ENCODE measurements around the gene KIR3DL2.
"Not testable (repeated sequence)": the region's sequence is repeated elsewhere in the genome, so short reads cannot be mapped to it uniquely, and the experiment has no call there.

Gene KIR3DL2

DNA sequence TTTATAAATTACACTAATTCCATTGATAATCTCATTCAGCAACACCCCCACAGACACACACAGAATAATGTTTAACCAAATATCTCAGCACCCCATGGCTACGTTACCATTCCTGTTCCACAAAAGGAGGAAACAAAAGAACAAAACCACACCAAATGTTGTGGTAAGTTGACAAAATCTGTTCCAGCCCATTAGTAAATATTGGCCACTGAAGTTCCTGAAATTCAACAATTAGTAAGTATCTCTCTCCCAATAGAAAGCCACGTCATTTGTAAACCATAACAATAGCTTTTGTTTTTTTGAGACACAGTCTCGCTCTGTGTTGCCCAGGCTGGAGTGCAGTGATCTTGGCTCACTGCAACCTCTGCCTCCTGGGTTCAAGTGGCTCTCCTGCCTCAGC lies 21.5 kb downstream of the KIR3DL2 start:
- DNase-seq (ENCODE audit: low spot score), result no peak

GRCh38 chr19:54873990-54874389 lies 23.7 kb downstream of the KIR3DL2 start, which contains the start of gene FCAR:
TSS of gene FCAR (plus strand) at chr19:54874235. CDS start at chr19:54874290, 55 bp downstream.
- no peak for DNase-seq (ENCODE audit: low spot score)

DNA sequence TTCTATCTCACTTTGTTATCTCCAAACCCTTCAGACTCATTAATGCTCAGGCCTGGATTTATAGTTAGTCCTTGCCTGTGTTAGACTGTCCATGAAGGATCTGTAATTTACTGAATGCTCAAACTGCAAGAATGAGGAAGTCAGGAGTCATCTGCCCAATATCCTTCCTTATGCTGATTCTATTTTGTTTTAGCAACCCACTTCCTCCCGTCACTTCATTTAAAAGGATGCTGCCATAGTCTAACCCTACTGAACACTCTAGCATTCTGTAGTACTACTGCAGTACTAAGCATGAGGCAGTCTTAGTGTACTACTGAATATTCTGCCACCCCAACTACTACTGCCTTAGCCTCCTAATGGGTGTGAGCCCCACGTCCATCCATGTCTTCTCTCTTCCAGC lies 25.3 kb downstream of the KIR3DL2 start:
- no peak for DNase-seq (ENCODE audit: low spot score)

DNA sequence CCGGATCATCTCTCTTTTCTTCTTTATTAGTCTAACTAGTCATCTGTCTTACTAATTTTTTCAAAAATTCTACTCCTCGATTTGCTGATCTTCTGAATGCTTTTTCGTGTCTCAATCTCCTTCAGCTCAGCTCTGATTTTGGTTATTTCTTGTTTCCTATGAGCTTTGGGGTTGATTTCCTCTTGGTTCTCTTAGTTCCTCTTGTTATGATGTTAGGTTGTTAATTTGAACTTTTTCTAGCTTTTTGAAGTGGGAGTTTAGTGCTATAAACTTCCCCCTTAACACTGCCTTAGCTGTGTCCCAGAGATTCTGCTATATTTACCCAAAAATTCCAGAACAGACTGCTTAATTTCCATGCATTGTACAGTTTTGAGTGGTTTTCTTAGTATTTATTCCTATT lies 27.2 kb downstream of the KIR3DL2 start:
- no peak for DNase-seq (ENCODE audit: low spot score)

GRCh38 chr19:54881884-54882283 lies 31.6 kb downstream of the KIR3DL2 start:
- DNase-seq (ENCODE audit: low spot score), result no peak

GRCh38 chr19:54882758-54883157 lies 32.5 kb downstream of the KIR3DL2 start:
- DNase-seq (ENCODE audit: low spot score), result no peak

GRCh38 chr19:54883228-54883627 lies 33.0 kb downstream of the KIR3DL2 start:
- no peak for DNase-seq (ENCODE audit: low spot score)

- no peak for DNase-seq (ENCODE audit: low spot score)
Observed at GRCh38 chr19:54888239-54888638, 38.0 kb downstream of the KIR3DL2 start.

DNA sequence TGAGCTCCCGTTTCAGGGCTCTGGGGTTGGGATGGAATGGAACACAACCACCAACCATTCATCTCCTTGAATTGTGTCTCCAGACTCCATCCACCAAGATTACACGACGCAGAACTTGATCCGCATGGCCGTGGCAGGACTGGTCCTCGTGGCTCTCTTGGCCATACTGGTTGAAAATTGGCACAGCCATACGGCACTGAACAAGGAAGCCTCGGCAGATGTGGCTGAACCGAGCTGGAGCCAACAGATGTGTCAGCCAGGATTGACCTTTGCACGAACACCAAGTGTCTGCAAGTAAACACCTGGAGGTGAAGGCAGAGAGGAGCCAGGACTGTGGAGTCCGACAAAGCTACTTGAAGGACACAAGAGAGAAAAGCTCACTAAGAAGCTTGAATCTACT lies 39.3 kb downstream of the KIR3DL2 start:
- DNase-seq (ENCODE audit: low spot score), result no peak

- no peak for DNase-seq (ENCODE audit: low spot score)
Observed at GRCh38 chr19:54893406-54893805, 43.2 kb downstream of the KIR3DL2 start.

DNA sequence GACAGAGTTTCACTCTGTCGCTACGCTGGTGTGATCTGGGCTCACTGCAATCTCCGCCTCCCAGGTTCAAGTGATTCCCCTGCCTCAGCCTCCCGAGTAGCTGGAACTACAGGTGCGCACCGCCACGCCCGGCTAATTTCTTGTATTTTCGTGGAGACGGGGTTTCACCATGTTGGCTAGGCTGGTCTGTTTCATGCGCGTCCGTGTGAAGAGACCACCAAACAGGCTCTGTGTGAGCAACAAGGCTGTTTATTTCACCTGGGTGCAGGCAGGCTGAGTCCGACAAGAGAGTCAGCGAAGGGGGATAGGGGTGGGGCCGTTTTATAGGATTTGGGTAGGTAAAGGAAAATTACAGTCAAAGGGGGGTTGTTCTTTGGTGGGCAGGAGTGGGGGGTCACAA lies 43.9 kb downstream of the KIR3DL2 start:
- not testable (repeated sequence) for DNase-seq (ENCODE audit: low spot score)

DNA sequence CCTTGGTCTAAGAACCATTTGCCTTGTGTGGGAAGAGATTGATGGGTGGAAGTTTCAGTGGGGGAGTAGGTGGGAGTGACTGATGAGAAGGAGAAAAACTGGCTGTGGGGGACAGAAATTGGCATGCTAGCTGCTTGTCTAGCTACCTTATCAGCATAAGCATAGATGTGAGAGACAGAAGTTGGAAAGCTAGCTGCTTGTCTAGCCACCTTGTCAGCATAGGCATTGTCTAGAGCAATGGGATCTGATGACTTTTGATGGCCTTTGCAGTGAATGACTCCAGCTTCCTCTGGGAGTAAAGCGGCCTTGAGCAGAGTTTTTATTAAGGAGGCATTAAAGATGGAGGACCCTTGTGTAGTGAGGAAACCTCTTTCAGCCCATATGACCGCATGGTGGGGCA lies 45.8 kb downstream of the KIR3DL2 start:
- no peak for DNase-seq (ENCODE audit: low spot score)

- DNase-seq (ENCODE audit: low spot score), result not testable (repeated sequence)
Observed at GRCh38 chr19:54898685-54899084, 48.4 kb downstream of the KIR3DL2 start.

DNA sequence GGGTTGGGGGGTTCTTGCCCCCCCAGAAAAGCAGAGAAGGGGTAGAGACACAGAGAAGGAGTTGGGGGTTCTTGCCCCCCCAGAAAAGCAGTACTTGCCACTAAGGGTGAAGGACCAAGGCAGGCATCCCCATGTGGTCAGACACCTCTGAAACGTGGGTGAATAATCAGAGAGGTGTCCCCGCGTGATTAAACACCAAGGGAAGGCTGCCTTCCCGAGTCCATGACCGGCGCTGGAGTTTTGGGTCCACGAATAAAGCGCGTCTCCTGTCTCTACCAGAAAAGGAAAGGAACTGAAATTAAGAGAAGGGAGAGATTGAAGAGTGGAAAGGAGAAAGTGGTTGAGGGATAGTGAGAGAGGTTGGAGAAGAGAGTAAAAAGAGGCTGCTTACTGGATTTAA lies 49.4 kb downstream of the KIR3DL2 start:
- DNase-seq (ENCODE audit: low spot score), result not testable (repeated sequence)

GRCh38 chr19:54901153-54901552 lies 50.9 kb downstream of the KIR3DL2 start:
- not testable (repeated sequence) for DNase-seq (ENCODE audit: low spot score)

DNA sequence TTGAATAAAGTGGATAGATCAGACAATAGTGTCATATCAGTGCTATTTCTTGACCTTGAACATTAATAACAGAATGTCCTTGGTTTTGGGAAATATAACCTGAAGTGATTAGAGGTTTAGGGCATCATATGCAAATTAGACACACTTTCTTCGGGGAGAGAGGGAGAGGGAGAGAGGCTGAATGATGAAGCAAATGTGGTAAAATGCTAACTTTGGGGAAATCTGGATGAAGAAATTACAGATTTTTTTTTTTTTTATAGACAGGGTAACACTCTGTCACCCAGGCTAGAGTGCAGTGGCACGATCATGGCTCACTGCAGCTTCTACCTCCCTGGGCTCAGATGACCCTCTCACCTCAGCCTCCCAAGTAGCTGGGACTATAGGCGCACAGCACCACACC lies 51.8 kb downstream of the KIR3DL2 start:
- DNase-seq (ENCODE audit: low spot score), result no peak

GRCh38 chr19:54903303-54903702 lies 53.1 kb downstream of the KIR3DL2 start:
- DNase-seq (ENCODE audit: low spot score), result no peak

GRCh38 chr19:54904261-54904660 lies 54.0 kb downstream of the KIR3DL2 start:
- not testable (repeated sequence) for DNase-seq (ENCODE audit: low spot score)

DNA sequence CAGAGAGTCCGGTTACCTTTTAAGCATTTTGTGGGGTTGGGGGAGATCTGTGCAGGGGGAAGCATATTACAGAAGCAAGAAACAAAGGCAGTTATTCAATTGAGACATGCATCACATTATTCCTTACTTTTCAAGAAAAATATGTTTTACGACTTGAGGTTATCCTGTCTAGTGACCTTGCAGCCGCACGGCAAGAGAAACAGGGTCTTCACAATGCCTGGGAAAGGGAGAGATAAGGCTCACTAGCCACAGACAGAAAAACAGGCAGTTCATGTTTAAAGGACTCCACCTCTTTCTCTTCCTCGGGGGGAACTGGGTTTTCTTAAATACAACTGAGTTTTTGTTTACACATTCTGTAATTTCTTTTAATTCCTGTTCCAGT lies 55.2 kb downstream of the KIR3DL2 start:
- DNase-seq (ENCODE audit: low spot score), result no peak

- no peak for DNase-seq (ENCODE audit: low spot score)
Observed at GRCh38 chr19:54905803-54906511, 55.7 kb downstream of the KIR3DL2 start, which contains the start of gene NCR1. TSS of gene NCR1 (plus strand) at chr19:54906148. CDS start at chr19:54906188, 40 bp downstream.

- no peak for DNase-seq (ENCODE audit: low spot score)
Observed at GRCh38 chr19:54906819-54907218, 56.6 kb downstream of the KIR3DL2 start.

DNA sequence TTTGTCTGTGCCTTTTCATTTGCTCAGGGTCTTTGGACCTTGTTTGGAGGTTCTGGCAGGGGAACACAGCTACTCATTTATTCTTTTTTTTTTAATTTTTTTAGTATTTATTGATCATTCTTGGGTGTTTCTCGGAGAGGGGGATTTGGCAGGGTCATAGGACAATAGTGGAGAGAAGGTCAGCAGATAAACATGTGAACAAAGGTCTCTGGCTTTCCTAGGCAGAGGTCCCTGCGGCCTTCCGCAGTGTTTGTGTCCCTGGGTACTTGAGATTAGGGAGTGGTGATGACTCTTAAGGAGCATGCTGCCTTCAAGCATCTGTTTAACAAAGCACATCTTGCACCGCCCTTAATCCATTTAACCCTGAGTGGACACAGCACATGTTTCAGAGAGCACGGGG lies 57.7 kb downstream of the KIR3DL2 start:
- DNase-seq (ENCODE audit: low spot score), result not testable (repeated sequence)

Measured in hepatic stellate cell (primary cell).